Stimulated activated CD4-positive, alpha-beta T cell treated with anti-CD3 and anti-CD28 coated beads, Interleukin-4, amount 100 ng/mL, for 48 hours (primary cell): ENCODE measurements around the gene BICRAL.
"Not testable (repeated sequence)": the region's sequence is repeated elsewhere in the genome, so short reads cannot be mapped to it uniquely, and the experiment has no call there.

Experiments
- DNase-seq, 2 donors: peaks; one replicate each; pipeline ENCODE4 v3.0.0-alpha.2; 2020; ENCODE audit warnings: low read depth in 2 of 2

The BICRAL gene

GRCh38 chr6:42834056-42834455 is 52.2 kb downstream of the BICRAL start:
- DNase-seq: no peak

- no peak for DNase-seq
These were observed 60.2 kb downstream of the BICRAL start for GRCh38 chr6:42841844-42842584.

GRCh38 chr6:42845327-42845694 is 63.5 kb downstream of the BICRAL start:
- DNase-seq: no peak

GRCh38 chr6:42846505-42846904 is 64.7 kb downstream of the BICRAL start:
- no peak for DNase-seq

- DNase-seq: no peak
These were observed 66.8 kb downstream of the BICRAL start for GRCh38 chr6:42848700-42849099.

GRCh38 chr6:42851599-42851998 is 69.7 kb downstream of the BICRAL start:
- no peak for DNase-seq

- DNase-seq: no peak
These were observed 78.2 kb downstream of the BICRAL start for GRCh38 chr6:42860036-42860435.

GRCh38 chr6:42860481-42860880 is 78.6 kb downstream of the BICRAL start:
- DNase-seq: no peak

- no peak for DNase-seq
These were observed 82.8 kb downstream of the BICRAL start for GRCh38 chr6:42864602-42865001.

- DNase-seq: no peak
These were observed 88.5 kb downstream of the BICRAL start for GRCh38 chr6:42870145-42870936.

- no peak for DNase-seq
These were observed 89.9 kb downstream of the BICRAL start for GRCh38 chr6:42871711-42872110.

GRCh38 chr6:42873313-42873712 is 91.5 kb downstream of the BICRAL start:
- DNase-seq: no peak

GRCh38 chr6:42877695-42878094 is 95.8 kb downstream of the BICRAL start:
- DNase-seq: no peak

GRCh38 chr6:42879372-42880239 is 97.8 kb downstream of the BICRAL start, which contains the start of gene RPL7L1:
TSS of gene RPL7L1 (plus strand) at chr6:42879616. CDS start at chr6:42879911, 295 bp downstream.
- peak; percentile 62 to 73 for DNase-seq

GRCh38 chr6:42880240-42880817 is 98.5 kb downstream of the BICRAL start:
- DNase-seq: not testable (repeated sequence)

GRCh38 chr6:42880871-42881270 is 99.0 kb downstream of the BICRAL start:
- not testable (repeated sequence) for DNase-seq

GRCh38 chr6:42885702-42886101 is 103.8 kb downstream of the BICRAL start:
- DNase-seq: no peak

- DNase-seq: not testable (repeated sequence)
These were observed 106.3 kb downstream of the BICRAL start for GRCh38 chr6:42888201-42888600.

- no peak for DNase-seq
These were observed 108.0 kb downstream of the BICRAL start for GRCh38 chr6:42889815-42890214.

GRCh38 chr6:42890311-42891198 is 108.7 kb downstream of the BICRAL start:
- peak; percentile 86 to 91 for DNase-seq
